Mesothelial cell of epicardium (in vitro differentiated cells): ENCODE results near the gene CA11. TPM values are rescaled to one million over a fixed set of nuclear protein-coding genes. Genes with fewer than 3 reads are reported as not detected.

Experiments used
- DNase-seq, 2 experiments: peaks; one replicate each; pipeline ENCODE4 v3.0.0; 2021; ENCODE audit warnings: low spot score in 2 of 2; ENCODE audit not compliant: unreplicated experiment in 2 of 2
- H3K27ac Mint-ChIP-seq: 2 replicates; pipeline ENCODE4 v1.8.0; 2021; ENCODE audit warnings: mixed read lengths
- H3K27me3 Mint-ChIP-seq: 2 replicates; pipeline ENCODE4 v1.8.0; 2021; ENCODE audit warnings: low read depth, mixed read lengths
- H3K36me3 Mint-ChIP-seq: 2 replicates; pipeline ENCODE4 v1.8.0; 2021; ENCODE audit warnings: mixed read lengths
- H3K4me1 Mint-ChIP-seq: 2 replicates; pipeline ENCODE4 v1.8.0; 2021; ENCODE audit warnings: mixed read lengths
- H3K4me3 Mint-ChIP-seq: 2 replicates; pipeline ENCODE4 v1.8.0; 2021; ENCODE audit warnings: mild to moderate bottlenecking, moderate library complexity, mixed read lengths
- H3K9me3 Mint-ChIP-seq: 2 replicates; pipeline ENCODE4 v1.8.0; 2021; ENCODE audit warnings: mixed read lengths
- CTCF ChIP-seq: fragments of 200-600 bp; sonication (generic); IDR thresholded peaks from one replicate; pipeline ENCODE4 v1.5.0; 2021; ENCODE audit warnings: antibody characterized with exemption; ENCODE audit not compliant: unreplicated experiment
- total RNA-seq: library from RNA; stranded (reverse); gene quantifications from 3 replicates; pipeline ENCODE4 v1.2.1, GENCODE V29; 2021

The CA11 gene
- total RNA-seq, 1 donor from 2014 or later: 48.2 TPM

DNA sequence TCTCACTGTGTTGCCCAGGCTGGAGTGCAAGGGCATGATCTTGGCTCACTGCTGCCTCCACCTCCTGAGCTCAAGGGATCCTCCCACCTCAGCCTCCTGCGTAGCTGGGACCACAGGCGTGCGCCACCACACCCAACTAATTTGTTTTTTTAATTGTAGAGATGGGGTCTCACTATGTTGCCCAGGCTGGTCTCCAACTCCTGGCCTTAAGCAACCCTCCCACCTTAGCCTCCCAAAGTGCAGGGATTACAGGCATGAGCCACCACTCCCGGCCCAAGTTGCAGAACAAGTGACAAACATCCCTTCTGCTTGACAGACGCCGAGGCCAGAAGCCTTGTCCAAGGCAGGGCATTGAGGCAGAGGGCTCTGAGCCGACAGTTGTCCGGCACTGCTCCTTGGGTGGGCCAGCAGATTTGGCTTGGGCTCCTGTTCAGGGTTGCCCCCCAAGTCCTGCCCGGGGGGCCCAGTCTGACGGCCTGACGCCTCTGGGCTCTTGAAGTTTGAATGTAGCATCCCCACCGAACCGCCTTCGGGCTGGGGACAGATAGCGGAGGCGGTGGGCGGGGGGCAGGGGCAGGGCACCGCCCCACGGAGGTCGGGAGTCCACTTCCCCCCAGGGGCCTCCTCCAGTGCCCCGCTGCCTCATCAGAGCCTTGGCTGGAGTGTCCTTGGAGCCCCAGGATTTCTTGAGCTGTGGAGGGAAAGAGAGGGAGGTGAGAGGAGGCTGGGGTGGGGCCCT, 45.1 kb downstream of the CA11 start:
- no peak for TF ChIP-seq CTCF
- Mint-ChIP-seq H3K4me1 (no peaks in the 10 kb centered on the region), H3K9me3 (no peaks in the 10 kb centered on the region), H3K27ac (no peak overlapping the region), H3K36me3 (no peaks in the 10 kb centered on the region), H3K27me3 (no peaks in the 10 kb centered on the region), H3K4me3 (no peak overlapping the region)
- DNase-seq: no peak

DNA sequence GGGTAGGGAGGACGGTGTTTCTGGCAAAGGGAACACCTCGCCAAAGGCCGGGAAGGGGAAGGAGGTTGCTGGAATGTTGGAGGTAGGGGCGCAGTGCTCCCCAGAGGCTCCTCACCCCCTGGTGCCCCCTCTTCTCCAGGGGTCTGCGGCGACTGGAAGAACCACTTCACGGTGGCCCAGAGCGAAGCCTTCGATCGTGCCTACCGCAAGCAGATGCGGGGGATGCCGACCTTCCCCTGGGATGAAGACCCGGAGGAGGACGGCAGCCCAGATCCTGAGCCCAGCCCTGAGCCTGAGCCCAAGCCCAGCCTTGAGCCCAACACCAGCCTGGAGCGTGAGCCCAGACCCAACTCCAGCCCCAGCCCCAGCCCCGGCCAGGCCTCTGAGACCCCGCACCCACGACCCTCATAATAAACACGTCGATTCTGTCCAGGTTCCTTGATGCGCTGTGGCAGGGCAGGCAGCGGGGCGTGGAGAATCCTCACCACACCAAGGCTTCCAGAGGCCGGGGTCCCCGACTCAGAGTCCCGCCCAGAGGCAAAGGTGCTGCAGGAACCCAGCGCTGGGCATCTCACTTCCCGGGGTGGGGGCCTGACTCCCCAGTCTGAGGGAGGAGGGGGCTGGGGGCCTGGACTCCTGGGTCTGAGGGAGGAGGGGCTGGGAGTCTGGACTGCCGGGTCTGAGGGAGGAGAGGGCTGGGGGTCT, 46.8 kb downstream of the CA11 start:
- Mint-ChIP-seq H3K27ac (no peak overlapping the region), H3K27me3 (no peaks in the 10 kb centered on the region), H3K36me3 (no peaks in the 10 kb centered on the region), H3K4me3 (no peak overlapping the region), H3K9me3 (no peaks in the 10 kb centered on the region), H3K4me1 (no peaks in the 10 kb centered on the region)
- TF ChIP-seq CTCF: no peak
- no peak for DNase-seq

DNA sequence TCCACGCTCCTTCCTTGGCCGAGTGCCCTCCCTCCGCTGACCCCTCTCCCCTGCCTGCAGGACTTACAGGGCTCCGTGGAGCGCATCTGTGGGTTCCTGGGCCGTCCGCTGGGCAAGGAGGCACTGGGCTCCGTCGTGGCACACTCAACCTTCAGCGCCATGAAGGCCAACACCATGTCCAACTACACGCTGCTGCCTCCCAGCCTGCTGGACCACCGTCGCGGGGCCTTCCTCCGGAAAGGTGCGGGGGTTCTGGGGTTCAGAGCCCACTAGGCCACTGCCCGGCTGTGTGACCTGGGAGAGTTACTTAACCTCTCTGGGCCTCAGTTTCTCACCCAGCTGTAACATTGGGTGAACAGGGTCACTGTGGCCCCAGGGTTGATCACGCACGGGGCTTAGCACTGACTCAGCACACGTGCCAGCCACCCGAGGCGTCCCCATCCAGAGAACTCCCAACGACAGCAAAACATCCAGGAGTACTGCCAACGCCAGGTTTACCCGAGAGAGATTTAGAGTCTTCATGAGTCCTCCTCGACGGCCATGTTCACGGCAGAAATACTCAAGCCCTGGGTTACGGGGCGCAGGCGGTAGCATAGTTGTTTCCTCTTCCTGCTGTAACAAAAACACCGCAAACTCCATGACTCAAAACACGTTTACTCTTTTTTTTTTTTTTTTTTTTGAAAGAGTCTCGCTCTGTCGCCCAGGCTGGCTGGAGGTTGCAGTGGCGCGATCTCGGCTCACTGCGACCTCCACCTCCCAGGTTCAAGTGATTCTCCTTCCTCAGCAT, 49.1 kb downstream of the CA11 start:
- H3K27me3 Mint-ChIP-seq: no peaks in the 10 kb centered on the region
- no peak for DNase-seq
- H3K9me3 Mint-ChIP-seq: no peaks in the 10 kb centered on the region
- H3K27ac Mint-ChIP-seq: no peak overlapping the region
- H3K4me1 Mint-ChIP-seq: no peaks in the 10 kb centered on the region
- H3K4me3 Mint-ChIP-seq: no peak overlapping the region
- no peaks in the 10 kb centered on the region for H3K36me3 Mint-ChIP-seq
- TF ChIP-seq CTCF: no peak

- Mint-ChIP-seq H3K27me3 (no peaks in the 10 kb centered on the region), H3K9me3 (no peaks in the 10 kb centered on the region), H3K36me3 (no peaks in the 10 kb centered on the region), H3K4me1 (no peaks in the 10 kb centered on the region), H3K27ac (no peak overlapping the region), H3K4me3 (no peak overlapping the region)
- DNase-seq: no peak
- no peak for TF ChIP-seq CTCF
Observed at GRCh38 chr19:48596237-48596636, 49.8 kb downstream of the CA11 start.

DNA sequence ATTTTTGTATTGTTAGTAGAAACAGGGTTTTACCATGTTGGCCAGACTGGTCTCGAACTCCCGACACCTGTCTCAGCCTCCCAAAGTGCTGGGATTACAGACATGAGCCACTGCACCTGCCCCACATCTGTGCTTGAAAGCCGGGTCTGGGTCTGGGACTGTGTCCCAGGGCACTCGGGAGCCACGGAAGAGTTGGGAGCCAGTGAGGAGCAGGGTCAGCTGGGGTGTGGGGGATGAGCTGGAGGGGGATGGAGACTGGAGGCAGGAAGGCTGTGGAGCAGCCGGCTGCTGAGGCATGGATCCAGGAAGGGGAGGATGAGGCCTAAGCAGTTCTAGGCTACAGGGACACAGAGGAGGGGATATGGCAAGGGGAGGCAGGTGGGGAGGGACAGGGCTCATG, 50.2 kb downstream of the CA11 start:
- H3K36me3 Mint-ChIP-seq: no peaks in the 10 kb centered on the region
- no peaks in the 10 kb centered on the region for H3K4me1 Mint-ChIP-seq
- H3K4me3 Mint-ChIP-seq: no peak overlapping the region
- DNase-seq: no peak
- no peaks in the 10 kb centered on the region for H3K9me3 Mint-ChIP-seq
- H3K27me3 Mint-ChIP-seq: no peaks in the 10 kb centered on the region
- H3K27ac Mint-ChIP-seq: no peak overlapping the region
- TF ChIP-seq CTCF: no peak
